ENCODE data around the gene PITPNM2. TPM values are rescaled to one million over a fixed set of nuclear protein-coding genes. Genes with fewer than 3 reads are reported as not detected.

PITPNM2 gene
- total and polyA plus RNA-seq, 2 of the 8 experiments (the other 6 are each of a cell fraction or from before 2014, with no cell fraction given): 0.59 to 3.4 TPM

- no peak overlapping the region for H2AFZ ChIP-seq (ENCODE audit: low read length)
- no peak overlapping the region for H3K14ac ChIP-seq (ENCODE audit: insufficient read length)
- WGBS, 2 experiments (ENCODE audit: extremely low coverage in 1 of 2, insufficient coverage in 1 of 2, insufficient read length in 1 of 2, insufficient replicate concordance in 2 of 2, low coverage in 1 of 2, low lambda C conversion rate in 2 of 2, missing lambda C conversion rate in 1 of 2): 90% methylated on average over 3 of the region's 3 CpGs; no CpG with 5 or more reads in 1 of the 2 experiments
- H2BK20ac ChIP-seq (ENCODE audit: low read length): no peak overlapping the region
- no peak overlapping the region for H2BK5ac ChIP-seq (ENCODE audit: low read depth, low read length)
- no peak overlapping the region for H3K56ac ChIP-seq (replicated peaks; ENCODE audit: insufficient read length, low read depth, low read length)
- H4K91ac ChIP-seq (replicated peaks; ENCODE audit: insufficient read length, low read length): no peak overlapping the region
- H4K8ac ChIP-seq (ENCODE audit: extremely low read depth, insufficient read depth, low read length): no peak overlapping the region
- ChIA-PET POLR2A (ENCODE audit: partially characterized antibody) (no interaction called here), CTCF (ENCODE audit: partially characterized antibody) (no interaction called here)
- H4K5ac ChIP-seq (ENCODE audit: insufficient read length, low read depth, low read length): no peak overlapping the region
- no peak for DNase-seq (ENCODE audit: low read depth in 1 of 2, low spot score in 2 of 2)
- peaks cover 1% of the 10 kb centered on the region in 2 experiments for H4K20me1 ChIP-seq (replicated peaks in 1 of 2; ENCODE audit: control insufficient read depth in 1 of 2, insufficient read depth in 2 of 2, low read length in 2 of 2)
- no peak for FAIRE-seq
- no peak overlapping the region for H3K27ac ChIP-seq (ENCODE audit: low read depth, low read length)
- no peak overlapping the region for H2BK15ac ChIP-seq (ENCODE audit: low read length)
- no peak overlapping the region for H3K23ac ChIP-seq (ENCODE audit: insufficient read length)
- H3K79me2 ChIP-seq (ENCODE audit: control insufficient read depth in 1 of 2, insufficient read depth in 2 of 2, low read length in 2 of 2): no peaks in the 10 kb centered on the region
- H3K4me1 ChIP-seq (replicated peaks in 1 of 4; ENCODE audit: control insufficient read depth in 3 of 4, insufficient read depth in 4 of 4, low read length in 3 of 4): peaks cover 0 to 3% (median 0%) of the 10 kb centered on the region in 4 experiments; a peak in 1 of 7 replicates
- no peak overlapping the region for H2AK5ac ChIP-seq (ENCODE audit: low read depth, low read length)
- H3K36me3 ChIP-seq (ENCODE audit: control insufficient read depth in 2 of 4, insufficient read depth in 4 of 4, low read length in 3 of 4): peaks cover 0 to 49% (median 4%) of the 10 kb centered on the region in 4 experiments; a peak in 6 of 8 replicates
- no peak overlapping the region for H3K4me2 ChIP-seq (ENCODE audit: insufficient read depth in 1 of 2, low read depth in 2 of 2, low read length in 2 of 2)
- no peak overlapping the region for H3K4me3 ChIP-seq (ENCODE audit: extremely low read depth in 1 of 4, insufficient read depth in 2 of 4, low read depth in 3 of 4, low read length in 4 of 4)
- H3K9me3 ChIP-seq (ENCODE audit: insufficient read depth in 2 of 2, low read depth in 1 of 2, low read length in 1 of 2): no peaks in the 10 kb centered on the region
- H3K27me3 ChIP-seq (replicated peaks in 1 of 4; ENCODE audit: control insufficient read depth in 3 of 4, extremely low read depth in 1 of 4, insufficient read depth in 3 of 4, low read length in 3 of 4): no peaks in the 10 kb centered on the region
- H3K4ac ChIP-seq (replicated peaks; ENCODE audit: insufficient read length, low read depth, low read length): no peak overlapping the region
- no peaks in the 10 kb centered on the region; the same call in 1 of the 2 replicates for H3K23me2 ChIP-seq (ENCODE audit: low read depth, low read length)
- no peak overlapping the region for H3K18ac ChIP-seq (ENCODE audit: extremely low read depth, low read length)
- H2BK12ac ChIP-seq (ENCODE audit: low read depth, low read length): no peak overlapping the region
- no peak overlapping the region for H3K9ac ChIP-seq (replicated peaks in 1 of 4; ENCODE audit: extremely low read depth in 1 of 4, low read depth in 3 of 4, low read length in 3 of 4)
- no peaks in the 10 kb centered on the region for H3K79me1 ChIP-seq (ENCODE audit: low read depth, low read length)
- no peak overlapping the region for H2BK120ac ChIP-seq (replicated peaks; ENCODE audit: low read depth, low read length)
- TF ChIP-seq RFX5 (IDR thresholded peaks at IDR 0.05; ENCODE audit: borderline replicate concordance, low read depth, low read length) (no peak), ZNF274 (IDR thresholded peaks at IDR 0.05; ENCODE audit: borderline replicate concordance, extremely low read depth, low read length) (no peak), TEAD4 (IDR thresholded peaks at IDR 0.05; ENCODE audit: low read depth, low read length) (no peak), GTF2F1 (IDR thresholded peaks at IDR 0.05; ENCODE audit: borderline replicate concordance, low read depth, low read length) (no peak), JUND (IDR thresholded peaks at IDR 0.05; ENCODE audit: low read length) (no peak), HDAC6 (IDR thresholded peaks at IDR 0.05; ENCODE audit: low read depth, low read length) (no peak), JUN (IDR thresholded peaks at IDR 0.05; ENCODE audit: low read depth, low read length) (no peak), SIX5 (IDR thresholded peaks at IDR 0.05; ENCODE audit: low read depth, low read length) (no peak), USF2 (IDR thresholded peaks at IDR 0.05; ENCODE audit: low read length) (no peak), SIN3A (conservative IDR thresholded peaks at IDR 0.05 in 1 of 2, IDR thresholded peaks at IDR 0.05 in 1 of 2; ENCODE audit: low read depth in 1 of 2, low read length in 2 of 2) (no peak), SAP30 (IDR thresholded peaks at IDR 0.05; ENCODE audit: insufficient read depth, insufficient replicate concordance, low read length) (no peak), ATF3 (IDR thresholded peaks at IDR 0.05; ENCODE audit: insufficient read depth, low read depth, low read length) (no peak), CREB1 (IDR thresholded peaks at IDR 0.05) (no peak)
These were observed 12.3 kb upstream of the PITPNM2 start for GRCh38 chr12:123163227-123163626.

Data from H1 (cell line).